Glutamatergic neuron (in vitro differentiated cells): ENCODE data around the gene ZC3H15. TPM values are rescaled to one million over a fixed set of nuclear protein-coding genes. Genes with fewer than 3 reads are reported as not detected.

Source experiments
- DNase-seq: peaks from one replicate; pipeline ENCODE4 v3.0.0; 2022
- H3K27ac Mint-ChIP-seq: one replicate; pipeline ENCODE4 v1.8.0; 2020; ENCODE audit warnings: mild to moderate bottlenecking, mixed read lengths, inconsistent platforms; ENCODE audit not compliant: unreplicated experiment
- H3K27me3 Mint-ChIP-seq: one replicate; pipeline ENCODE4 v1.8.0; 2020; ENCODE audit warnings: mild to moderate bottlenecking, moderate library complexity, mixed read lengths, inconsistent platforms; ENCODE audit not compliant: unreplicated experiment
- H3K36me3 Mint-ChIP-seq: one replicate; pipeline ENCODE4 v1.8.0; 2020; ENCODE audit warnings: mild to moderate bottlenecking, mixed read lengths, inconsistent platforms; ENCODE audit not compliant: unreplicated experiment
- H3K4me1 Mint-ChIP-seq: one replicate; pipeline ENCODE4 v1.8.0; 2020; ENCODE audit warnings: mild to moderate bottlenecking, low read depth, mixed read lengths, inconsistent platforms; ENCODE audit not compliant: unreplicated experiment
- H3K4me3 Mint-ChIP-seq: one replicate; pipeline ENCODE4 v1.8.0; 2020; ENCODE audit warnings: mild to moderate bottlenecking, mixed read lengths, inconsistent platforms; ENCODE audit not compliant: unreplicated experiment
- H3K9me3 Mint-ChIP-seq: one replicate; pipeline ENCODE4 v1.8.0; 2020; ENCODE audit warnings: mild to moderate bottlenecking, moderate library complexity, mixed read lengths, inconsistent platforms; ENCODE audit not compliant: unreplicated experiment
- CTCF ChIP-seq: fragments of 200-600 bp; sonication (generic); IDR thresholded peaks from one replicate; pipeline ENCODE4 v1.5.0; 2021; ENCODE audit not compliant: partially characterized antibody, unreplicated experiment
- total RNA-seq: library from RNA; stranded (reverse); fragmentation: NEBNext Ultra II Directional; extraction: Animal tissue kit (Norgen Biotek cat#: 25700); gene quantifications from one replicate; pipeline ENCODE4 v1.2.1, GENCODE V29; 2021; ENCODE audit not compliant: unreplicated experiment

The ZC3H15 gene
- total RNA-seq, 1 donor from 2014 or later, result 79.7 TPM

GRCh38 chr2:186558512-186559276 is 72.6 kb downstream of the ZC3H15 start:
- Mint-ChIP-seq H3K36me3 (peaks cover 6% of the 10 kb centered on the region), H3K4me3 (no peak overlapping the region)

More at GRCh38 chr2:186558512-186559276, 72.6 kb downstream of the ZC3H15 start:
- no peaks in the 10 kb centered on the region for H3K27me3 Mint-ChIP-seq
- DNase-seq, result no peak
- no peak overlapping the region for H3K27ac Mint-ChIP-seq
- TF ChIP-seq CTCF, result no peak
- no peaks in the 10 kb centered on the region for H3K9me3 Mint-ChIP-seq
- no peaks in the 10 kb centered on the region for H3K4me1 Mint-ChIP-seq

Other genes starting within 250 kb of the ZC3H15 start
- 21.9 TPM for gene ITGAV, start 103.8 kb downstream of the ZC3H15 start, total RNA-seq
- 82.8 TPM for gene FAM171B, start 207.8 kb downstream of the ZC3H15 start, total RNA-seq